Dermis microvascular lymphatic vessel endothelial cell (primary cell): ENCODE data around the gene GALNS. TPM values are rescaled to one million over a fixed set of nuclear protein-coding genes. Genes with fewer than 3 reads are reported as not detected.
"Not testable (repeated sequence)": the region's sequence is repeated elsewhere in the genome, so short reads cannot be mapped to it uniquely, and the experiment has no call there.

Experiments
- DNase-seq, 2 donors: peaks; one replicate each; pipeline versions ENCODE4 v3.0.0 to v3.0.0-alpha.2; 2010; ENCODE audit warnings: low read depth in 2 of 2
- total RNA-seq: library from RNA; depleted of rRNA; stranded (reverse); fragments of >200 nt; gene quantifications from 2 replicates; pipeline ENCODE4 v1.2.1, GENCODE V29; 2014

GALNS gene
- total RNA-seq: 7.2 and 15.7 TPM in 2 replicates

DNA sequence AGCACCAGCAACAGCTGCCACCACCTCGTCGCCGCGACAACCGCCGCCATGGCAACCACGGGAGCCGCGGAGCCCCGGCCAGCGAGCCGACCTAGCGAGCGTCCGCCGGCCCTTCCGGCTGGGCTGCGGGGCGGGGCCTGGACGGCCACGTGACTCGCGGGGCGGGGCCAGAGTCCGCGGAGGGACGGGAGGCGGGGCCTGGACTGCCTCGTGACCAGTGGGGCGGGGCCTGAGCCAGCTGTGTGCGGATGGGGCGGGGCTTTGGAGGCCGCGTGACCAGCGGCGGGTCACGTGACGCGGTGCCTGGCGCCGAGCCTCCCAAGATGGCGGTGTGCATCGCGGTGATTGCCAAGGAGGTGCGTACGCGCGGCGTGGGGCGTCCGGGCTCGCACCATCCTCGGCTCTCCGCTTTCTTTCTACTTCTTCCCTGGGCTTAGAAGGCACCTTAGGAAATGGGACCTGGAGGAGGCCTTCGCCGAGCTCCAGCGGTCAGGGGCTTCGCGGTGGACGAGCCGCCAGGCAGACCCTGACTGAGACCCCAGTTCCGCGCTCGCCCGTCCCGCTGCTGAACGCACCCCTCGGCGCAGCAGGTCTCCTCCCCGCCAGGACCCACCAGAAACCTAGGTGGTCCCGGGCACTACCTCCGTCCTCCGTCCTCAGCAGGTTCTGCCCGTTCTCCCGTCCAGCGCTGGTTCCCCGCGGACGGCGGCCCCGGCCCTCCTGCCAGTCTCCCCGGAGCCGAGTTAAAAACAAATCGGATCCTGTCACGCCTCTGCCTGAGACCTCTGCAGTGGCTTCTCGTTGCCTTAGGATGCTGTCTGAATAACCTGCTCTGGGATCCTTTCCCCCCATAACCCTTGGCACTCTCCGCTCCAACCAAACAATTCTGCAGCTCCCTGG, at the start of gene GALNS, which contains the start of gene TRAPPC2L:
GALNS (minus strand) TSS at position 120 of the 900 bp plus-strand sequence; CDS start at position 50, 70 bp downstream.
TRAPPC2L (plus strand) TSS at position 300 of the 900 bp plus-strand sequence; CDS start at position 324, 24 bp downstream.
- peak; percentile 84 to 97 for DNase-seq

- no peak for DNase-seq
Measured at GRCh38 chr16:88906020-88906419, 49.3 kb upstream of the GALNS start.

- peak in 1 of 2 donors; percentile 7 for DNase-seq
Measured at GRCh38 chr16:88905563-88905962, 48.8 kb upstream of the GALNS start.

DNA sequence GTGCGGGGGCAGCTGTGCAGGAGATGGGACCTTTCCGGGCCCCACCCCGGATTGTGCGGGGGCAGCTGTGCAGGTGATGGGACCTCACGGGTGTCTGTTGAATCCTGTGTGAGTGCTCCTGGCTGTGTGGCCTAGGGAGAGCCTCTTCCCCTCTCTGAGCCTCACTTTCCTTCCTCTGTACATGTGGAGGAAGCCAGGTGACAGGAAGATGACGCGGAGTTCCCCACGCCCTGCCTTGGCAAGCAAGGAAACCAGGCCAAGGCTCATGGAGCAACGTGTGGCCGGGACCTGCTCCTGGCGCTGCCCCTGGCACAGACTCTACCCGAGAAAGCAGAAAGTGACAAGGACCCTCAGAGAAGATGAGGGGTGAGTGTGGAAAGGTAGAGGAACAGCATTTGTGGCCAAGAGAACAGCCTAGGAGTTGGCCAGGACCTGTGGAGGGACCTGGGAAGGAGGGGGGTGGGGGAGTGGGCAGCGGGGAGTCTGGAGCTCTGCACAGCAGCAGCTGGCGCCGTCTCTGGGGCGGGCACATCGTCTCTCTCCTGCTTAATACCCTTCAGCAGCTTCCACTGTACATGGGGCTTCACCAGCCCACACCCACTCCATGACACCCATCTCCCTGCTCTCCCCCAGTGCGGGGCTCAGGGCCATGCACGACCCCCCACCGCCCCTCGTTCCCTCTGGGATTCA, 48.1 kb upstream of the GALNS start:
- DNase-seq: peak in 1 of 2 donors; percentile 6

- no peak for DNase-seq
Measured at GRCh38 chr16:88903267-88903666, 46.5 kb upstream of the GALNS start.

DNA sequence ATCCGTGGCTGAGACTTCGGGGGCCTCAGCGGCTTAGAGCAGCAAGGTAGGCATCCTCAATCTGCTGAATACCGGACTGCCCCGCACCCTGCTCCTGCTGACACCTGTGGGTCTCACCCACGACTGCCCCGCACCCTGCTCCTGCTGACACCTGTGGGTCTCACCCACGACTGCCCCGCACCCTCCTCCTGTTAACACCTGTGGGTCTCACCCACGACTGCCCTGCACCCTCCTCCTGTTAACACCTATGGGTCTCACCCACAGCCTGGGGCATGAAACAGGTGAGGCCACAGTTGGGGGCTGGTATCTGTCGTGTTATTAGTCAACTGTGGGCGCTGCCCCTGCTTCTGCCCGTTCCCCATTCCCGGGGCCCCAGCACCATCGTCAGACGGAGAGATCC, 46.0 kb upstream of the GALNS start:
- DNase-seq: no peak

GRCh38 chr16:88901718-88902337, 45.1 kb upstream of the GALNS start:
- no peak for DNase-seq

- DNase-seq: no peak
Measured at GRCh38 chr16:88900662-88901052, 43.9 kb upstream of the GALNS start.

GRCh38 chr16:88899901-88900661, 43.3 kb upstream of the GALNS start:
- DNase-seq: no peak

GRCh38 chr16:88897696-88898425, 41.1 kb upstream of the GALNS start:
- DNase-seq: no peak

DNA sequence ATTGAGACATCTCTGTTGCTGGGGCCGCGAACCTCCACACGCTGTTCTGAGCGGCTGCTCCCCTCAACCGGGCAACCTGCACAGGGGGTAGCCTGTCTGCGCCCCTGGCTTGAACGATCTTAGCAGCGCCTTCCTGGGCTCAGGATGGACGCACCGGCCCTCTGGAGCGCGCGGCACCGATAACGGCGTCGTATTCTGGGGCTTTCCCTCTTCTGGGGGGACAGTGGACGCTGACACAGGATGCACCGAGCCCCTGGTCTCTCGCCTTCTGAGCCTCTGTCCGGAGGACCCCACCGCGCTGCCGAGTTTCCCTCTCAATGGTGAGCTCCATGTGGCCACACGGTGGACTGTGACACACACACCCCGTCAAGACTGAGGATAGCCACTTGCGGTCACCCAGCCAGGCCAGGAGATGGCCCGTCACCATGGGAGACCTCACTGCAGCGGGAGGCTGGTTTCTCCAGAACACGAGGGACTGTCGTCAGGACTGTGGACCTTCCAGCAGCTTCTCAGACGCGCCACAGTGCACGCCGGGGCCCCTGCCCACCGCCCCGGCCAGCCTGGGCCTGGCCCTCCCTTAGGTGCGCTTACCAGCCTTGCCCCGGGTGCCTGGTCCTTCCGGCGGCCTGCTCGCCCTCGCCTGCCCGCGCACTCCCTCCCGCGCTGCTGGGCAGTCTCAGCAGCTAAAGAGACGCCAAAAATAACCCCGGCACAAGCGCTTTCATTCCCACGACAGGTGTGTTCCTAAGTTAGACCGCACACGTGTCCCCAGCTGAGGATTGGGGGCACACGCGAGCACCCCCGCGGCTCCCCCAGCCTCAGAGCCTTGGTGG, 39.7 kb upstream of the GALNS start:
- no peak for DNase-seq

GRCh38 chr16:88895335-88895734, 38.6 kb upstream of the GALNS start:
- no peak for DNase-seq

DNA sequence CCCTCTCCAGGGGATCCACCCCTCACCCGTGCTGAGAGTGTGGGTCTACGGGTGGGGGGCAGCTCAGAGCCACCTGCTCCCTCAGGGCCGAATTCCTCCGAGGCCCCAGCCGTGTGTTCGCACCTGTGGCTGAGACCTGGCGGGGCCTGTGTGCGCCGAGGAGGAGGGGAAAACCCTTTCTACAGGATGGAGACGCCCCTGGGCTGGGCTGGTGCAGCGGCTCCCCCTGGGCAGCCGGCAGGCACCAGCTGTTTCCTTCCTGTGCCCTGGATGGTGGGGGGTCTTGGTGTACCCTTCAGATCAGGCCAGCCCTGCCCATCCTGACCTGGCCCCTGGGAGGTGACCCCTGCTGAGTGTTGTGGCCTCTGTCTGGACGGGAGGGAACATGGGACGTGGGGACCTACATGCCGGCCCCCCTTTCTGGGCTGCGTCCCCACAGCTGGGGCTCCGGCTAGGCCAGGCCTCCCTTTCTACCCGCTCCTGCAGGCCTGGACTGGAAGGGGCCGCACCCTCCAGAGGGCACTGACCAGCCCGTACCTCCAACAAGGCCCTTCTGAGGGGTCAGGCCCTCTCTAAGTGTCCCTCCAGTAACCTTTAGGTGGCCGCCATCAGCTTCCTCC, 38.0 kb upstream of the GALNS start:
- no peak for DNase-seq

GRCh38 chr16:88894266-88894665, 37.5 kb upstream of the GALNS start:
- DNase-seq: not testable (repeated sequence)

DNA sequence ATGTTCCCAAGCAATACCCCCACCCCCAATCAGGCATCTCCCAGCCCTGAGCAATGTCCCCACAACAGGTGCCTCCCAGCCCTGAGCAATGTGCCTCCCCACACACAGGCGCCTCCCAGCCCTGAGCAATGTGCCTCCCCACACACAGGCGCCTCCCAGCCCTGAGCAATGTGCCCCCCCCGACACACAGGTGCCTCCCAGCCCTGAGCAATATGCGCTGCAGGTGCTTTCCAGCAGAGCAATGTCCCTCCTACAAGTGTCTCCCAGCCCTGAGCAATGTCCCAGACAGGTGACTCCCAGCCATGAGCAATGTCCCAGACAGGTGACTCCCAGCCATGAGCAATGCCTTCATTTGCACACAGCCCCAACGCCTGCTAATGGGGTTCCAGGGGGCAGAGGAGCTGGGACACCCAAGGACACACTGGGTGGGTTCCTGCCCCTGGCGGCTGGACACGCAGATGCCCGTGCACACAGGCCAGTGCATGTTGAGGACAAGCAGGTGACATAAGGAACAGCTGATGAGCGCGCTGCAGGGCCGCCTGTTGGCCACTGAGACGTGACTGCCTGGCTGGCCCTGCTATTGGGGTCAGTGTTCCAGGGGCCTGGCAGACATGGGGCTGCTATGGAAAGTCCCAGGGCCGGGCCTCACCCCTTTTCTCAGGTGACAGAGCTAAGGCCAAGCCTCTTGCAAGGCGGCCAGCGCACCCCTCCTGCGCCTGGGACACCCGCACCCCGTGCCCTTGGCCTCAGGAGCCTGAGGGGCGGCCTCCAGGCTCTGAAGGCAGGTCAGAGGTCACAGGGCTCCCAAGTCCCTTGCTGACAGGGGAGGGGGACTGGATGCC, 36.6 kb upstream of the GALNS start:
- no peak for DNase-seq

- DNase-seq: no peak
Measured at GRCh38 chr16:88892065-88892464, 35.3 kb upstream of the GALNS start.

DNA sequence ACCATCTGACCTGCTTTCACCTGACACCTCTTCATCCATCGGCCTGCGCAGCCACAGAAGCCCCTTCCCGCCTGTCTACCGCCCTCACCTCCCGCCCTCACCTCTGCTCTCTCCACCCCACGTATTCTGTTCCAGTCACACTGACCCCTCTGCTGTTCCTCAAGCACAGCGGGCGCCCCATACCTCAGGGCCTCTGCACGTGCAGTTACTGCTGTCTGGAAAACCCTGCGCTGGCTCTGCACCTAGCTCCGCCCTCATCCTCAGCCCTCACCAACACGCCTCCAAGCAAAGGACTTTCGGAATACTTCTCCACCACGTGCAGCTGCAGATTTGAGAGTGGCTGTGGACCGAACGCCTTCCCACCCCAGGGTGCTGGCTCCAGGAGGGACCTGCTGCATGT, 34.3 kb upstream of the GALNS start:
- no peak for DNase-seq

DNA sequence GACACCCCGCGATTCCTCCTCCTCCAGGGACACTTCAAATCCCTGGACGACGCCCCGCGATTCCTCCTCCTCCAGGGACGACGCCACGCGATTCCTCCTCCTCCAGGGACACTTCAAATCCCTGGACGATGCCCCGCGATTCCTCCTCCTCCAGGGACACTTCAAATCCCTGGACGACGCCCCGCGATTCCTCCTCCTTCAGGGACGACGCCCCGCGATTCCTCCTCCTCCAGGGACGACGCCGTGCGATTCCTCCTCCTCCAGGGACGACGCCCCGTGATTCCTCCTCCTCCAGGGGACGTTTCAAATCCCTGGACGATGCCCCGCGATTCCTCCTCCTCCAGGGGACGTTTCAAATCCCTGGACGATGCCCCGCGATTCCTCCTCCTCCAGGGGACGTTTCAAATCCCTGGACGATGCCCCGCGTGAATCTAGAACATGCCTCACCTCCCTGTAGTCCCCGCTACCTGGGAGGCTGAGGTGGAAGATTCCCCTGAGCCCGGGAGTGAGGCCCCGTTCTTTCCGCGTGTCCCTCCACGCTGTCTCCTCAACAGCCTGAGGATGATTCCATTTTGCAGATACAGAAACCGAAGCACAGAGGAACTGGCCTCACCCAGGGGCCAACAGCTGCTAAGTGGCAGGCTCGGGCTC, 33.1 kb upstream of the GALNS start:
- not testable (repeated sequence) for DNase-seq
